NT2/D1 (cell line): Measurements from ENCODE around the gene ZBTB42.

Source experiments
- SUZ12 ChIP-seq: IDR thresholded peaks from 2 replicates; pipeline ENCODE4 v1.6.1; 2011; ENCODE audit not compliant: insufficient read length, insufficient read depth; ENCODE audit errors: extremely low read depth
- ZNF274 ChIP-seq: IDR thresholded peaks from 2 replicates; pipeline ENCODE4 v1.6.1; 2011; ENCODE audit warnings: mild to moderate bottlenecking, low read depth, low read length

DNA sequence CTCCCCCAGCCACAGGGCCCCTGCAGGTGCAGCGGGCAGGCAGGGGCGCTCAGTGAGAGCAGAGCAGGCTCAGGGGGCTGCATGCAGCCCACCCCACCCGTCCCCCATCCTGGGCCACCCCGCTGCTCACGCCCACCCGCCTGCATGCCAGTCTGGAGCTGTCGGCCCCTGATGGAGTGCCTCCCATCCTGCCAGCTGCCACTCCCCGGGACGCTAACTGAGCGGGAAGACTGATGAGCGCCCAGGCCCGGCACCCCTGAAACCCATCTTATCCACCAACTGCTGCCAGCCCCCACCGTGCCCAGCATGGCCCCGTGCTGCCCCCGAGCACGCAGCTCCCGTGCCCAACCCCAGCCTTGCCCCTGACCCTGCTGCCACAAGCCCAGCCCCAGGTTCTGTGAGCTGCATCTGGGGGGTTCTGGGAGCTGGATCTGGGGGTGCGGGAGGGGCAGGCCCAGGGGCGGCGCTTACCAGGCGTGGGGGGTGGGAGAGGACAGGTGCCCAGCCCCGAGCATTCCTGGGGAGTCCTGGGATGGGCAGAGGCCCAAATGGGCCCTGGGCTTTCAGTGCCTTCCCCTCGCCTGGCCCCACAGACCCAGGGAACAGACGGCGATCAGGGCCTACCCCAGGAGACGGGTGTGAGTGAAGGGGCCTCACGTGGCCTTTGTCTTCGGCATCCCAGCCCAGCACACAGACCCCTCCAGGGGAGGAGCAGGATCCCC, 18.7 kb upstream of the ZBTB42 start:
- TF ChIP-seq ZNF274 (no peak), SUZ12 (no peak)
